ENCODE results near the gene ARHGEF10L.

GRCh38 chr1:17639703-17640340 lies 100.3 kb downstream of the ARHGEF10L start:
- TF ChIP-seq CTCF (IDR thresholded peaks at IDR 0.05) (no peak), POLR2A (IDR thresholded peaks at IDR 0.05) (no peak)
